Upper lobe of left lung (tissue), 6 donors: ENCODE measurements around the gene ATPAF1. TPM values are rescaled to one million over a fixed set of nuclear protein-coding genes. Genes with fewer than 3 reads are reported as not detected.

ENCODE experiments used
- ATAC-seq, 2 donors: fragments of 200-7000 bp; cut with Tn5 transposase; one replicate each; pipeline ENCODE4 v1.9.1; 2022; ENCODE audit warnings: mild to moderate bottlenecking in 2 of 2, moderate library complexity in 2 of 2; ENCODE audit not compliant: low FRiP score in 2 of 2
- DNase-seq, 2 donors: peaks; one replicate each; pipeline ENCODE4 v3.0.0-alpha.2; 2019 to 2020
- H3K27ac ChIP-seq, 4 donors: fragments of 200-600 bp; sonication (generic); one replicate each; pipeline ENCODE4 v1.5.1; 2016 to 2019
- H3K27me3 ChIP-seq, 4 donors: fragments of 200-600 bp; sonication (generic); one replicate each; pipeline ENCODE4 v1.5.1; 2017 to 2019
- H3K36me3 ChIP-seq, 4 donors: fragments of 200-600 bp; sonication (generic); one replicate each; pipeline ENCODE4 v1.5.1; 2016 to 2019
- H3K4me1 ChIP-seq, 4 donors: fragments of 200-600 bp; sonication (generic); one replicate each; pipeline ENCODE4 v1.5.1; 2018 to 2019
- H3K4me3 ChIP-seq, 4 donors: fragments of 200-600 bp; sonication (generic); one replicate each; pipeline ENCODE4 v1.5.1; 2017 to 2019; ENCODE audit warnings: mild to moderate bottlenecking in 2 of 4, moderate library complexity in 1 of 4
- H3K9me3 ChIP-seq, 4 donors: fragments of 200-600 bp; sonication (generic); one replicate each; pipeline ENCODE4 v1.5.1; 2018 to 2019
- CTCF ChIP-seq, 6 experiments: fragments of 450-650 bp in 4 of 6; fragments of 200-600 bp in 2 of 6; sonication (generic) in 2 of 6; IDR thresholded peaks; one replicate each; pipeline ENCODE4 v1.5.1; 2016 to 2019; ENCODE audit warnings: antibody characterized with exemption in 6 of 6
- EP300 ChIP-seq, 4 donors: sonication (generic); formaldehyde crosslinking; IDR thresholded peaks; one replicate each; pipeline ENCODE4 v1.5.1; 2017; ENCODE audit warnings: antibody characterized with exemption in 4 of 4, control low read depth in 2 of 4
- POLR2A ChIP-seq, 4 donors: fragments of 450-650 bp; IDR thresholded peaks; one replicate each; pipeline ENCODE4 v1.5.1; 2016 to 2017; ENCODE audit warnings: antibody characterized with exemption in 4 of 4, mild to moderate bottlenecking in 2 of 4
- POLR2AphosphoS5 ChIP-seq, 2 donors: sonication (generic); formaldehyde crosslinking; IDR thresholded peaks; one replicate each; pipeline ENCODE4 v1.5.1; 2017; ENCODE audit warnings: antibody characterized with exemption in 2 of 2
- WGBS, 2 donors: methylation state at CpG; one replicate each; pipeline ENCODE4 v1.1.5; 2017 to 2018; 5-methylcytosine and 5-hydroxymethylcytosine counted together
- total RNA-seq, 6 donors: library from RNA; depleted of rRNA in 4 of 6; stranded (reverse); fragments of >200 nt in 4 of 6; gene quantifications; one replicate each; pipeline versions ENCODE4 v1.1.0 to v1.2.1, GENCODE V29; 2016 to 2021
- donor health status: DM: no; HTN: no; CAD: no; lungs with moderate emphysema.
- donor health status: DM: no; HTN: yes; CAD: no; lungs with severe emphysema.

Gene ATPAF1
- total RNA-seq, 6 donors from 2014 or later: 26.2 to 39.6 (median 34.3) TPM

GRCh38 chr1:46585312-46585938 lies 82.7 kb downstream of the ATPAF1 start:
- Histone ChIP-seq H3K36me3 (peaks cover 3 to 72% (median 46%) of the 10 kb centered on the region in 4 donors), H3K4me3 (no peak overlapping the region), H3K9me3 (no peaks in the 10 kb centered on the region), H3K27ac (no peak overlapping the region), H3K27me3 (no peaks in the 10 kb centered on the region), H3K4me1 (peaks cover 0 to 16% (median 8%) of the 10 kb centered on the region in 4 donors)
- 80 to 82% methylated on average over 12 of the region's 12 CpGs for WGBS, 2 donors
- DNase-seq: no peak
- ATAC-seq: no peak
- TF ChIP-seq POLR2A (IDR thresholded peaks at IDR 0.05): no peak
- TF ChIP-seq EP300 (IDR thresholded peaks at IDR 0.05): no peak
- TF ChIP-seq CTCF (IDR thresholded peaks at IDR 0.05): no peak
- no peak for TF ChIP-seq POLR2AphosphoS5 (IDR thresholded peaks at IDR 0.05)

- peak overlapping the region in 2 of 4 donors; percentile 0 to 80 for H3K27ac ChIP-seq
- DNase-seq (no peak), ATAC-seq (no peak)
- H3K4me1 ChIP-seq: peaks cover 0 to 16% (median 8%) of the 10 kb centered on the region in 4 donors
- TF ChIP-seq CTCF (IDR thresholded peaks at IDR 0.05) (no peak), POLR2AphosphoS5 (IDR thresholded peaks at IDR 0.05) (no peak), EP300 (IDR thresholded peaks at IDR 0.05) (no peak), POLR2A (IDR thresholded peaks at IDR 0.05) (no peak)
- peaks cover 0 to 75% (median 34%) of the 10 kb centered on the region in 4 donors for H3K36me3 ChIP-seq
- no peaks in the 10 kb centered on the region for H3K27me3 ChIP-seq
- H3K9me3 ChIP-seq: no peaks in the 10 kb centered on the region
- H3K4me3 ChIP-seq: no peak overlapping the region
- WGBS, 2 donors: 93 to 94% methylated on average over 5 of the region's 5 CpGs
These were observed 84.7 kb downstream of the ATPAF1 start for GRCh38 chr1:46583494-46583893.

- Histone ChIP-seq H3K9me3 (no peaks in the 10 kb centered on the region), H3K36me3 (peaks cover 0 to 80% (median 34%) of the 10 kb centered on the region in 4 donors), H3K4me1 (peaks cover 0 to 16% (median 8%) of the 10 kb centered on the region in 4 donors), H3K27me3 (no peaks in the 10 kb centered on the region), H3K4me3 (no peak overlapping the region), H3K27ac (peak overlapping the region in 2 of 4 donors; percentile 78 to 80)
- 71 to 78% methylated on average over 7 of the region's 7 CpGs for WGBS, 2 donors
- DNase-seq (peak in 1 of 2 donors; percentile 57), ATAC-seq (peak in 1 of 2 donors; percentile 41)
- TF ChIP-seq CTCF (IDR thresholded peaks at IDR 0.05): no peak
- no peak for TF ChIP-seq POLR2A (IDR thresholded peaks at IDR 0.05)
- no peak for TF ChIP-seq EP300 (IDR thresholded peaks at IDR 0.05)
- no peak for TF ChIP-seq POLR2AphosphoS5 (IDR thresholded peaks at IDR 0.05)
These were observed 85.2 kb downstream of the ATPAF1 start for GRCh38 chr1:46582972-46583371.

Other genes starting within 250 kb of the ATPAF1 start
- gene DMBX1, start 178.5 kb downstream of the ATPAF1 start, total RNA-seq: not detected
- not detected for gene KNCN, start 116.7 kb downstream of the ATPAF1 start, total RNA-seq
- 100 to 1,000 TPM in 1 of 6 donors, 10 to 100 TPM in 5; 45.7 to 174 (median 62.2) TPM for gene MKNK1, start 64.1 kb downstream of the ATPAF1 start, total RNA-seq
- 10 to 100 TPM; 15.1 to 33.3 (median 22.2) TPM for gene MOB3C, start 51.6 kb downstream of the ATPAF1 start, total RNA-seq
- not detected for gene TEX38, start 3.5 kb upstream of the ATPAF1 start, total RNA-seq
- 100 to 1,000 TPM; 100 to 171 (median 115) TPM for gene EFCAB14, start 50.8 kb upstream of the ATPAF1 start, total RNA-seq
- gene CYP4B1, start 130.7 kb upstream of the ATPAF1 start, total RNA-seq: 1,000 to 10,000 TPM in 1 of 6 donors, 100 to 1,000 TPM in 5; 211 to 1,043 (median 640) TPM